Epithelial cell of umbilical artery (primary cell): ENCODE data around the gene PEX12. TPM values are rescaled to one million over a fixed set of nuclear protein-coding genes. Genes with fewer than 3 reads are reported as not detected.

Experiments used
- total RNA-seq: library from RNA; depleted of rRNA; stranded (reverse); fragments of >200 nt; gene quantifications from 2 replicates; pipeline ENCODE4 v1.2.3, GENCODE V29; 2014

Gene PEX12
- total RNA-seq, result 2.3 and 2.6 TPM in 2 replicates

DNA sequence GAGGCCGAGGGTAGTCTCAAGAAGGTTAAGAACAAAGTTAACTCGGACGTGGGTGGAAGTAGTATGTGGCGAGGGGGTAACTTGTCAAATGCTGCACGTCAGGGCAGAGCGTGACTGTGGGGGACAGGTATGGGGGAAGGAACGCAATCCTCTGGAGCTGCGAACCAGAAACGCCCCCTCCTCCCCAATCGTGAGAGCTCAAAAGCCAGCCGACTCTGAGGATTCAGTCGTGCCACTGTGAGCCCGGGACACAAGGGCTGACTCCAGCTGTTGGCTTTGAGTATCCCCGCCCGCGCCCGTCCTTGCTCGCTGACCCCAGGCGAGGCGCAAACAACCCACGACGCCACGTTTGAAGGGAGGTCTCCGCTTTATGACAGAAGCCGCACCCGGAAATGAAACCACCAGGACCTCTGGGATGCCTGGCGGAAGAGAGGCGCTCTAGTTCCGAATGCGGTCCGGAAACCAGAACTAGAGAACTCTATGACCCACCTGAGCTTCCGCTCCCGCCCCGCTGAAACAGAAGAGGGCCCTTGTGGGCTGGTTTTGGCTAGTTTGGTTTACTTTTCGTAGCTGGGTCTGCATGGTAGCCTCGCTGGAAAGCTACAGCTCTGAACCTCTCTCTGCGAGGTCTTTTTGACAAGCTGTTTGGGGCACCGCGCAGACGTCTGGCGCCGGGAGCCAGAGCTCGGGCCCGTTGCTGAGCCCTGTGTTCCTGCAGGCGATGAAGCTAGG lies at the start of gene PEX12:
PEX12 (minus strand) TSS at position 375 of the 732 bp plus-strand sequence. CDS start 550 bp downstream, outside the sequence.

DNA sequence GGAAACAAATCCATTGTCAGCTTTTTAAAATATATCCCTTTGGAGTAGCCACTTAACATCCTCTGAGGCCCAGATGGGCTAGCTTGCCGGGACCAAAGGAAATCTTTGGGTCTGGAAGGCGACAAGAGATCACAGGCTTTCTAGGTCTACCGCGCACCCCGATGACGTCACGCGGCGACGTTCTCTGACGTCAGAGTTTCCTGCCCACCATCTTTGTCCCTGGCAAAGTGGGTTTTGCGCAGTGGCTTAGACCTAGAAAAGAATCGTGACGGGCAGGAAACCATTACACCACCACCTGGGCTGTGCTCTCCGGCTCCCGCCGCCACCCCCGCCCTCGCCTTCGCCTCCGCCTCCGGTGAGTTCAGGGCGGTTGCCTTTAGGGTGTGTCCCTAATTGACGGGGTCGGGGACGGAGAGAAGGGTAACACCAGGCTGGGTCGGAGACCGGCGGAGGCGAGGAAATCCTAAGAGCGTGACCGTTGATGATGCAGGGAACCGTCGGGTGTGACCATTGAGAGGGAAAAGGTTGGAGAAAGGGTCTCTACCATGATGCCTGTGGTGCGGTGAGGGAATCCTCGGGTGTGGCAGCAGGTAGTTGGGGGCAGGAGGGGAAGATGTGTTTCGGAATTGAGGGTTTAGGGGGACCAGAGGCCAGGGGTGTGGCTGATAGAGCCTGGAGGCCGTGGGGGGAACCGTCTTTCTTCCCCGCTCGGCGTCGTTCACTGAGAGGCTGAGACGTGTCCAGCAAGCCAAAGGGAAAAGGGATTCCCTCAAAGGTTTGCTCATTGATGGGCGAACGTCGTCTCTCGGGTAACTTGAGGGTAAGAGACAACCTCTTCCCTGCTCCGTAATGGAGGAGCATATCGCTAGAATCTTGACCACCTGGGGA lies 8.9 kb upstream of the PEX12 start, which contains the start of gene AP2B1:
AP2B1 (plus strand) TSS at position 249 of the 888 bp plus-strand sequence. CDS start 6,709 bp downstream, outside the sequence.

DNA sequence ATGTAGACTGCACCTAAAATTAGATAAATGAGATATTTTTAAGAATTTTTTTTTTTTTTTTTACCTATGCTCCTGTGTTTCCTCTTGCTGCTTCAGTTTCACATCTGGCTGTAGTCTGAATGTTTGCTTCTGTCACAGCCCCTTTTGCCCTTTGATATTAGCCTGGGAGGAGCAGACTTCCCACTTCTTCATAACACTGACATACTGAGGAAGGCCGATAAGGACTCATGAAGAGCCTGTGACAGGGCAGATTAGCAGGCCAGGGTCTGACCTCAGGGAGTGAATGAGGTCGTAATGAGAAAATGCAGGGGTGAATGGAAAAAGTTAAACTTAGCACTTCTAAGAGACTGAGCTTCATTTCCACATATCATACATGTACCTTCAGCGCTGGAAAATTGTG lies 17.7 kb downstream of the PEX12 start, which contains the start of gene SLFN14:
SLFN14 (minus strand) TSS at position 117 of the 400 bp plus-strand sequence. CDS start 2,757 bp downstream, outside the sequence.

DNA sequence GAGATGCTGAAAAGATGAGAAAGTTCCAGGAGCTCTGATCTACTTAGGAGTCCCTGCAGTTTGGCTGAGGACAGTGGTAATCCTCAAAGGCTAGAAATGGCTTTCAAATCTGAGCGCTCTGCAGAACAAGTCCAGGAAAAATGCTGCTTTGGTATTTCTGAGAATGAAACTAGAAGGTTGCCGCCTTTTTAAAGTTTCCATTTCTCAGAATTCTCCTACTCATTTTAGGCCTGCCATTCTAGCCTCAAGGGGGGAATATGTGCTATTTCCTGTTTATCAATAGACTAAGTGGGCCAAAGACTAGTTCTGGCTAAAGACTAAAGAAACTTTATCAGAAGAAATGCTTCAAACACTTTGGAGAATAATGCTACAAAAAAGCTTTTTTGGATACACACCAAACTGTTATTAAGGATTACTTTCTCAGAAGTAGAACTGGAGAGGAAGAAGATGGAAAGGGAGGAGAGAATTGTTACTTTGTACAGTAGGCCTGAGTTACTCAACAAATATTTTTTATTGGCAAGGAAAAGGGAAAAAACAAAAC lies 40.7 kb downstream of the PEX12 start, which contains the start of gene SLFN12L:
SLFN12L (minus strand) TSS at position 78 of the 541 bp plus-strand sequence. CDS start 15,314 bp downstream, outside the sequence.

Other genes starting within 250 kb of the PEX12 start
- 57.8 and 227 TPM in 2 replicates for gene SLFN11, start 204.9 kb downstream of the PEX12 start, total RNA-seq
- gene SLFN12, start 146.1 kb downstream of the PEX12 start, total RNA-seq, result 23.4 and 86.5 TPM in 2 replicates
- gene SLFN13, start 129.8 kb downstream of the PEX12 start, total RNA-seq, result 1.3 and 5.8 TPM in 2 replicates
- 0.15 TPM in 1 of 2 replicates, not detected in the other for gene SLFN12L, start 40.9 kb downstream of the PEX12 start, total RNA-seq
- not detected in 2 replicates for gene SLFN14, start 17.8 kb downstream of the PEX12 start, total RNA-seq
- gene AP2B1, start 8.8 kb upstream of the PEX12 start, total RNA-seq, result 83.5 and 84.5 TPM in 2 replicates
- 0.15 and 0.32 TPM in 2 replicates for gene RASL10B, start 153.1 kb upstream of the PEX12 start, total RNA-seq
- not detected in 2 replicates for gene GAS2L2, start 174.7 kb upstream of the PEX12 start, total RNA-seq
- gene C17orf50, start 182.3 kb upstream of the PEX12 start, total RNA-seq, result not detected in 2 replicates
- gene MMP28, start 217.1 kb upstream of the PEX12 start, total RNA-seq, result 4.6 and 10.4 TPM in 2 replicates
- gene TAF15, start 230.9 kb upstream of the PEX12 start, total RNA-seq, result 52.9 and 64.1 TPM in 2 replicates